Hepatocyte (in vitro differentiated cells): ENCODE results near the gene ADD2. TPM values are rescaled to one million over a fixed set of nuclear protein-coding genes. Genes with fewer than 3 reads are reported as not detected.

Experiments used
- DNase-seq: peaks from one replicate; pipeline ENCODE4 v3.0.0-alpha.2; 2016; ENCODE audit warnings: low spot score
- H2AFZ ChIP-seq: fragments of 200-600 bp; sonication (generic); 2 replicates; pipeline ENCODE4 v1.6.0; 2016; ENCODE audit warnings: antibody characterized with exemption, mild to moderate bottlenecking
- H3K27ac ChIP-seq: fragments of 200-600 bp; sonication (generic); 2 replicates; pipeline ENCODE4 v1.5.1; 2016; ENCODE audit warnings: mild to moderate bottlenecking
- H3K27me3 ChIP-seq: fragments of 200-600 bp; sonication (generic); 2 replicates; pipeline ENCODE4 v1.6.1; 2016
- H3K36me3 ChIP-seq: fragments of 200-600 bp; sonication (generic); replicated peaks from 2 replicates; pipeline ENCODE4 v1.5.1; 2016; ENCODE audit warnings: low read depth; ENCODE audit not compliant: insufficient read depth
- H3K4me1 ChIP-seq: fragments of 200-600 bp; sonication (generic); 2 replicates; pipeline ENCODE4 v1.5.1; 2016; ENCODE audit warnings: mild to moderate bottlenecking, moderate library complexity; ENCODE audit not compliant: insufficient read depth
- H3K4me2 ChIP-seq: fragments of 200-600 bp; sonication (generic); 2 replicates; pipeline ENCODE4 v1.6.0; 2016
- H3K4me3 ChIP-seq: fragments of 200-600 bp; sonication (generic); 2 replicates; pipeline ENCODE4 v1.5.1; 2016; ENCODE audit warnings: mild to moderate bottlenecking
- H3K79me2 ChIP-seq: fragments of 200-600 bp; sonication (generic); 2 replicates; pipeline ENCODE4 v1.6.0; 2017; ENCODE audit warnings: mild to moderate bottlenecking
- H3K9me2 ChIP-seq: fragments of 200-600 bp; sonication (generic); replicated peaks from 2 replicates; pipeline ENCODE4 v1.6.0; 2017; ENCODE audit warnings: mild to moderate bottlenecking; ENCODE audit not compliant: insufficient read depth
- H3K9me3 ChIP-seq: fragments of 200-600 bp; sonication (generic); 2 replicates; pipeline ENCODE4 v1.5.1; 2016; ENCODE audit warnings: low read depth, mild to moderate bottlenecking
- H4K20me1 ChIP-seq: fragments of 200-600 bp; sonication (generic); 2 replicates; pipeline ENCODE4 v1.6.0; 2016; ENCODE audit warnings: mild to moderate bottlenecking; ENCODE audit not compliant: insufficient read depth, poor library complexity, severe bottlenecking
- CTCF ChIP-seq: fragments of 200-600 bp; sonication (generic); IDR thresholded peaks from 2 replicates; pipeline ENCODE4 v1.5.1; 2016; ENCODE audit warnings: antibody characterized with exemption, mild to moderate bottlenecking; ENCODE audit not compliant: poor library complexity
- EZH2 ChIP-seq: fragments of 200-600 bp; sonication (generic); IDR thresholded peaks from 2 replicates; pipeline ENCODE4 v1.6.1; 2016; ENCODE audit warnings: antibody characterized with exemption, mild to moderate bottlenecking, borderline replicate concordance
- EZH2phosphoT487 ChIP-seq: fragments of 200-600 bp; sonication (generic); IDR thresholded peaks from one replicate; pipeline ENCODE4 v1.6.1; 2018; ENCODE audit warnings: antibody characterized with exemption, mild to moderate bottlenecking, low read depth, moderate library complexity; ENCODE audit not compliant: unreplicated experiment, severe bottlenecking
- WGBS: methylation state at CpG from one replicate; pipeline ENCODE4 v1.1.6; 2016; ENCODE audit warnings: low lambda C conversion rate; ENCODE audit errors: missing lambda C conversion rate; 5-methylcytosine and 5-hydroxymethylcytosine counted together
- polyA plus RNA-seq: library from polyadenylated mRNA; unstranded; fragments of >200 nt; fragmentation: Nextera tagmentation; extraction: Ambion mirVana; gene quantifications from 2 replicates; pipeline ENCODE4 v1.2.1, GENCODE V29; 2016
- total RNA-seq: library from RNA; depleted of rRNA; stranded (reverse); fragments of >200 nt; gene quantifications from 2 replicates; pipeline ENCODE4 v1.2.3, GENCODE V29; 2014

Gene ADD2
- total and polyA plus RNA-seq, 2 experiments from 2014 or later: 0.74 to 2.4 TPM

DNA sequence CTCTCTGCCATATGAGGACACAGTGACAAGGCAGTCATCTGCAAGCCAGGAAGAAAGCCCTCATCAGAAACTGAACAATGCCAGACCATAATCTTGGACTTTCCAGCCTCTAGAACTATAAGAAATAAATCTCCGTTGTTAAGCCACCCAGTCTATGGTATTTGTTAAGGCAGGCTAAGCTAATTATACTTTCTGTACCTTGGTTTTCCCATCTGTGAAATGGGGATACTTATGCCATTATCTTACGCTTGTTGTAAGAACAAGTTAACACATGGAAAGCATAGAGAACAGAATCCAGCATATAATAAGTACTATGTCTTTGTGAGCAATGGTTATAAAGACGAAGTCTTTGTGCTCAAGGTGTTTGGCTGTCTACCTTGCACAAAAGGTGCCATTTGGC is 8.3 kb upstream of the ADD2 start:
- peaks cover 31% of the 10 kb centered on the region for H3K27me3 ChIP-seq
- no peak overlapping the region for H3K27ac ChIP-seq
- 95% methylated on average over 3 of the region's 3 CpGs for WGBS
- H4K20me1 ChIP-seq: no peaks in the 10 kb centered on the region
- H3K9me3 ChIP-seq: no peaks in the 10 kb centered on the region
- H3K4me3 ChIP-seq: no peak overlapping the region
- H3K9me2 ChIP-seq: no peaks in the 10 kb centered on the region
- H3K4me1 ChIP-seq: no peaks in the 10 kb centered on the region
- no peak for TF ChIP-seq EZH2phosphoT487
- H3K4me2 ChIP-seq: no peak overlapping the region
- H3K79me2 ChIP-seq: no peaks in the 10 kb centered on the region
- no peak for DNase-seq
- no peak overlapping the region for H2AFZ ChIP-seq
- H3K36me3 ChIP-seq: no peaks in the 10 kb centered on the region

DNA sequence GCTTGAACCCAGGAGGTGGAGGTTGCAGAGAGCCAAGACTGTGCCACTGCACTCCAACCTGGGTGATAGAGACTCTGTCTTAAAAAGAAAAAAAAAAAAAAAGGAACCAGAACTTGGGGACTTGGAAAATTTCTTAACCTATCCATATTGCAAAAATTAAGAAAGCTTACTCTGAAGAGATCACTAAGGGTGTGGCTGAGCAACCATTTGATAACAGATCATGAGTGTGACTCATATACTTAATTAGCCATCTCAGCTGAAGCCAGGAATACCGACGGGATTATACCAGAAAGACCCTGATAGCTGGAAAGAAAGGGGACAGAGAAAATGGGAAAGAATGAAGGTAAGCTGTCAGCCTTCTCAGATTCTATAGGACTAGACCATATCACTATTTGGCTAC is 7.1 kb upstream of the ADD2 start:
- H3K4me2 ChIP-seq: no peak overlapping the region
- H3K9me3 ChIP-seq: no peaks in the 10 kb centered on the region
- H3K27ac ChIP-seq: no peak overlapping the region
- no peak overlapping the region for H2AFZ ChIP-seq
- H3K9me2 ChIP-seq: no peaks in the 10 kb centered on the region
- H3K27me3 ChIP-seq: peaks cover 40% of the 10 kb centered on the region
- H3K4me1 ChIP-seq: no peaks in the 10 kb centered on the region
- TF ChIP-seq CTCF (no peak), EZH2phosphoT487 (no peak), EZH2 (no peak)
- no peaks in the 10 kb centered on the region for H4K20me1 ChIP-seq
- H3K79me2 ChIP-seq: no peaks in the 10 kb centered on the region
- H3K36me3 ChIP-seq: no peaks in the 10 kb centered on the region
- WGBS: 57% methylated on average over 2 of the region's 2 CpGs
- no peak for DNase-seq
- H3K4me3 ChIP-seq: no peak overlapping the region

- Histone ChIP-seq H3K9me2 (no peaks in the 10 kb centered on the region), H4K20me1 (no peaks in the 10 kb centered on the region), H3K4me3 (no peak overlapping the region), H3K79me2 (no peaks in the 10 kb centered on the region), H3K4me2 (no peak overlapping the region), H3K9me3 (no peaks in the 10 kb centered on the region), H3K27me3 (peaks cover 58% of the 10 kb centered on the region), H3K27ac (no peak overlapping the region), H3K4me1 (peaks cover 3% of the 10 kb centered on the region), H2AFZ (no peak overlapping the region), H3K36me3 (no peaks in the 10 kb centered on the region)
- no peak for DNase-seq
- 88% methylated on average over 2 of the region's 2 CpGs for WGBS
- TF ChIP-seq EZH2 (no peak), EZH2phosphoT487 (no peak), CTCF (no peak)
Measured at GRCh38 chr2:70772486-70773155, 4.6 kb upstream of the ADD2 start.

- Histone ChIP-seq H3K36me3 (no peaks in the 10 kb centered on the region), H3K4me3 (no peak overlapping the region), H2AFZ (no peak overlapping the region), H4K20me1 (no peaks in the 10 kb centered on the region), H3K27ac (no peak overlapping the region), H3K4me2 (no peak overlapping the region), H3K27me3 (peaks cover 69% of the 10 kb centered on the region), H3K79me2 (no peaks in the 10 kb centered on the region), H3K4me1 (peaks cover 10% of the 10 kb centered on the region), H3K9me2 (no peaks in the 10 kb centered on the region), H3K9me3 (no peaks in the 10 kb centered on the region)
- TF ChIP-seq EZH2 (no peak), CTCF (no peak), EZH2phosphoT487 (no peak)
- WGBS: 75% methylated on average over 2 of the region's 2 CpGs
- no peak for DNase-seq
Measured at GRCh38 chr2:70771446-70771845, 3.4 kb upstream of the ADD2 start.
